ENCODE results near the gene KERA. TPM values are rescaled to one million over a fixed set of nuclear protein-coding genes. Genes with fewer than 3 reads are reported as not detected.

Gene KERA, protein sequence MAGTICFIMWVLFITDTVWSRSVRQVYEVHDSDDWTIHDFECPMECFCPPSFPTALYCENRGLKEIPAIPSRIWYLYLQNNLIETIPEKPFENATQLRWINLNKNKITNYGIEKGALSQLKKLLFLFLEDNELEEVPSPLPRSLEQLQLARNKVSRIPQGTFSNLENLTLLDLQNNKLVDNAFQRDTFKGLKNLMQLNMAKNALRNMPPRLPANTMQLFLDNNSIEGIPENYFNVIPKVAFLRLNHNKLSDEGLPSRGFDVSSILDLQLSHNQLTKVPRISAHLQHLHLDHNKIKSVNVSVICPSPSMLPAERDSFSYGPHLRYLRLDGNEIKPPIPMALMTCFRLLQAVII
- not detected for polyA plus RNA-seq (2012; ENCODE audit: low read depth, missing spikeins)

DNA sequence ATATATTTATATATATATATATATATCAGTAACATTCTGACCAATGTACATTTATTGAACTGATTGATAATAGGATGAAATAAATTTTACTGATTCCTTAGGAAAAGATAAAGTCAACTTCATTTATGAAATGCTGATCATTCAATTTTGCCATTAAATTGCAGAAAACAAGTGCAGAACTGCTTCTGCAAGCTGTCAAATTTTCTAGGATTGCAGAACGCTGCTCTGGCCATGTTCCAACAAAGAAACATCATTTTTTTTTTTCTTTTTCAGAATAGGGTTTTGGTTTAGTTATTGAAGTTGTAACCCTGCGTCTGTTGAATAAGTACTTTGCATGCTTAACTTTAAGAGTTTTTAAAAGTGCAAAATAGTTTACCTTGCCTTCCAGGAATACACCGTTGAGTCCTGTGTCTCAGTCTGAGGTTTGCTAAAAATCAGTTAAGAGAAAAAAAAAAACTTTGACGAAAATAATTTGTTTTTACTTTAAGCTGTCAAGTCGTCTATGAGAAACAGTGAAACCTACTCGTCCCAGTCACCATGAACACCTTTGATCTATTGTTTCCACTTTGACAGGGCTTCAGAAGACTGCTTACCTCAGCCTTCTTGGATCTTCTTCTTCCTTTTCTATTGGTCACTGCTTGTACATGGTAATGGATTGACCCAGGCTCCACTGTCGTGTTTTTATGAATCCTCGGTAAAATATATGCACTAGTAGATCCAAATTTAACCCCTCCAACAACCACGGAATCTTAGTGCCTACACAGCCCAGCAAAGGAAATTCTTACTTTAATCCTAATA is at the start of gene KERA:
Gene KERA (minus strand): TSS at position 657 of the 798 bp plus-strand sequence. CDS start 1,743 bp downstream, outside the sequence.
- no peak for DNase-seq (ENCODE audit: insufficient read length, low spot score)
- no peak for TF ChIP-seq POLR2AphosphoS5 (IDR thresholded peaks at IDR 0.05; ENCODE audit: low read depth, low read length)
- no peak for TF ChIP-seq PAX5 (IDR thresholded peaks at IDR 0.05; ENCODE audit: insufficient read depth, low read length, severe bottlenecking)
- TF ChIP-seq POU2F2 (IDR thresholded peaks at IDR 0.05; ENCODE audit: low read depth, low read length): no peak
- TF ChIP-seq SPI1 (IDR thresholded peaks at IDR 0.05; ENCODE audit: low read depth, low read length): no peak
- TF ChIP-seq POLR2A (IDR thresholded peaks at IDR 0.05; ENCODE audit: low read depth, low read length): no peak
- no peak for TF ChIP-seq TAF1 (IDR thresholded peaks at IDR 0.05; ENCODE audit: low read depth, low read length)
- FAIRE-seq: no peak

- no peak for FAIRE-seq
- no peak for TF ChIP-seq POLR2AphosphoS5 (IDR thresholded peaks at IDR 0.05; ENCODE audit: low read depth, low read length)
- no peak for TF ChIP-seq TAF1 (IDR thresholded peaks at IDR 0.05; ENCODE audit: low read depth, low read length)
- DNase-seq (ENCODE audit: insufficient read length, low spot score): no peak
Measured at GRCh38 chr12:91106283-91106682, 48.5 kb upstream of the KERA start.

GRCh38 chr12:91105807-91106206 is 48.0 kb upstream of the KERA start:
- DNase-seq (ENCODE audit: insufficient read length, low spot score) (no peak), FAIRE-seq (no peak)
- TF ChIP-seq TAF1 (IDR thresholded peaks at IDR 0.05; ENCODE audit: low read depth, low read length): no peak
- no peak for TF ChIP-seq PAX5 (IDR thresholded peaks at IDR 0.05; ENCODE audit: insufficient read depth, low read length, severe bottlenecking)
- TF ChIP-seq POLR2A (IDR thresholded peaks at IDR 0.05; ENCODE audit: low read depth, low read length): no peak

- DNase-seq (ENCODE audit: insufficient read length, low spot score): no peak
- TF ChIP-seq POU2F2 (IDR thresholded peaks at IDR 0.05; ENCODE audit: low read depth, low read length): no peak
- TF ChIP-seq SPI1 (IDR thresholded peaks at IDR 0.05; ENCODE audit: low read depth, low read length): no peak
- TF ChIP-seq PAX5 (IDR thresholded peaks at IDR 0.05; ENCODE audit: insufficient read depth, low read length, severe bottlenecking): no peak
- TF ChIP-seq POLR2AphosphoS5 (IDR thresholded peaks at IDR 0.05; ENCODE audit: low read depth, low read length): no peak
- no peak for TF ChIP-seq TAF1 (IDR thresholded peaks at IDR 0.05; ENCODE audit: low read depth, low read length)
- no peak for TF ChIP-seq POLR2A (IDR thresholded peaks at IDR 0.05; ENCODE audit: low read depth, low read length)
- FAIRE-seq: no peak
Measured at GRCh38 chr12:91104812-91105466, 47.1 kb upstream of the KERA start.

- no peak for FAIRE-seq
- TF ChIP-seq POLR2AphosphoS5 (IDR thresholded peaks at IDR 0.05; ENCODE audit: low read depth, low read length) (no peak), POU2F2 (IDR thresholded peaks at IDR 0.05; ENCODE audit: low read depth, low read length) (no peak), POLR2A (IDR thresholded peaks at IDR 0.05; ENCODE audit: low read depth, low read length) (no peak), PAX5 (IDR thresholded peaks at IDR 0.05; ENCODE audit: insufficient read depth, low read length, severe bottlenecking) (no peak), SPI1 (IDR thresholded peaks at IDR 0.05; ENCODE audit: low read depth, low read length) (no peak), TAF1 (IDR thresholded peaks at IDR 0.05; ENCODE audit: low read depth, low read length) (no peak)
- DNase-seq (ENCODE audit: insufficient read length, low spot score): no peak
Measured at GRCh38 chr12:91103624-91104023, 45.8 kb upstream of the KERA start.

DNA sequence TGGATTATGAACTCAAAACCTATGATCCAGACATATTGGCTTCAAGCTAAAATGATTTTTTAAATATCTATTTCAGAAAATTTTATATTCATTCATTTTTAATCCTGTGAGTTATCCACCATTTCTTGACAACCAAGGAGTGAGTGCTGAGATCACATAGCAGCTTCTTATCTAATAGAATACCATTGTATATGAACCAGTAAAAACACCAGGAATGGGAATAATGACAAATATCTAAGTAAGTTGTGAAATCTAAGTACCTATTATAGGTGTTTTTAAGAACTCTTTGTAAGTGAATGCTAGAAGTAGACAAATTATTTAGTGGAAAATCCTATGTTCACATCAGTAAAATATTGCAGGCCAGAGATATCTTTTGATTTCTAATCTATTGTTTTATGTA is 45.3 kb upstream of the KERA start:
- FAIRE-seq (no peak), DNase-seq (ENCODE audit: insufficient read length, low spot score) (no peak)
- TF ChIP-seq POLR2A (IDR thresholded peaks at IDR 0.05; ENCODE audit: low read depth, low read length) (no peak), SPI1 (IDR thresholded peaks at IDR 0.05; ENCODE audit: low read depth, low read length) (no peak), TAF1 (IDR thresholded peaks at IDR 0.05; ENCODE audit: low read depth, low read length) (no peak), PAX5 (IDR thresholded peaks at IDR 0.05; ENCODE audit: insufficient read depth, low read length, severe bottlenecking) (no peak), POLR2AphosphoS5 (IDR thresholded peaks at IDR 0.05; ENCODE audit: low read depth, low read length) (no peak), POU2F2 (IDR thresholded peaks at IDR 0.05; ENCODE audit: low read depth, low read length) (no peak)

GRCh38 chr12:91100906-91101305 is 43.1 kb upstream of the KERA start:
- TF ChIP-seq TAF1 (IDR thresholded peaks at IDR 0.05; ENCODE audit: low read depth, low read length): no peak
- no peak for TF ChIP-seq POU2F2 (IDR thresholded peaks at IDR 0.05; ENCODE audit: low read depth, low read length)
- TF ChIP-seq POLR2A (IDR thresholded peaks at IDR 0.05; ENCODE audit: low read depth, low read length): no peak
- no peak for TF ChIP-seq POLR2AphosphoS5 (IDR thresholded peaks at IDR 0.05; ENCODE audit: low read depth, low read length)
- TF ChIP-seq PAX5 (IDR thresholded peaks at IDR 0.05; ENCODE audit: insufficient read depth, low read length, severe bottlenecking): no peak
- no peak for TF ChIP-seq SPI1 (IDR thresholded peaks at IDR 0.05; ENCODE audit: low read depth, low read length)
- FAIRE-seq (no peak), DNase-seq (ENCODE audit: insufficient read length, low spot score) (no peak)

GRCh38 chr12:91099836-91100235 is 42.0 kb upstream of the KERA start:
- FAIRE-seq (no peak), DNase-seq (ENCODE audit: insufficient read length, low spot score) (no peak)
- no peak for TF ChIP-seq TAF1 (IDR thresholded peaks at IDR 0.05; ENCODE audit: low read depth, low read length)
- no peak for TF ChIP-seq SPI1 (IDR thresholded peaks at IDR 0.05; ENCODE audit: low read depth, low read length)
- TF ChIP-seq POU2F2 (IDR thresholded peaks at IDR 0.05; ENCODE audit: low read depth, low read length): no peak
- TF ChIP-seq POLR2A (IDR thresholded peaks at IDR 0.05; ENCODE audit: low read depth, low read length): no peak
- TF ChIP-seq PAX5 (IDR thresholded peaks at IDR 0.05; ENCODE audit: insufficient read depth, low read length, severe bottlenecking): no peak
- no peak for TF ChIP-seq POLR2AphosphoS5 (IDR thresholded peaks at IDR 0.05; ENCODE audit: low read depth, low read length)

DNA sequence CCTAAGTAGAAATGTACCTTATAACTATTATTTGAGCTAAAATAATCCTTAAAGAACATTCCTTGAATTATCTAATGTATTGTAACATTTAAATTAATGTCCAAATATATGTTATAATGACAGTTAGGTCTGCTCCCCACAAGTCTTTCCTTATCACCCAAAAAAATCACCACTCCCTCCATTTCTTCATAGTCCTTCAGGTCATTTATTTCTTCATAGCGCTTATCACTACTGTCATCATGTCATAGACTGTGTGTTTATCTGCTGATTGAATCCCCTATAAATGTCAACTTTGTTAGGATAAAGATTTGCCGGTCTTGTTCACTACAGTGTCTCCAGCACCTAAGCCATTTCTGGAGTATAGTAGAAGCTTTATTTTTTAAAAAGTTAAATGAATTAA is 41.5 kb upstream of the KERA start:
- TF ChIP-seq SPI1 (IDR thresholded peaks at IDR 0.05; ENCODE audit: low read depth, low read length) (no peak), POU2F2 (IDR thresholded peaks at IDR 0.05; ENCODE audit: low read depth, low read length) (no peak), PAX5 (IDR thresholded peaks at IDR 0.05; ENCODE audit: insufficient read depth, low read length, severe bottlenecking) (no peak), POLR2AphosphoS5 (IDR thresholded peaks at IDR 0.05; ENCODE audit: low read depth, low read length) (no peak), POLR2A (IDR thresholded peaks at IDR 0.05; ENCODE audit: low read depth, low read length) (no peak), TAF1 (IDR thresholded peaks at IDR 0.05; ENCODE audit: low read depth, low read length) (no peak)
- no peak for FAIRE-seq
- no peak for DNase-seq (ENCODE audit: insufficient read length, low spot score)
